Measurements from ENCODE around the gene RIPK1. TPM values are rescaled to one million over a fixed set of nuclear protein-coding genes. Genes with fewer than 3 reads are reported as not detected.

Gene RIPK1
- total and polyA plus RNA-seq, 2 donors (not counting 3 experiments of a cell fraction or from before 2014, with no cell fraction given), result 11.2 to 20.6 TPM

- H3K9me1 ChIP-seq (replicated peaks; ENCODE audit: control insufficient read depth, extremely low read depth, insufficient read depth, low read length), result no peaks in the 10 kb centered on the region
- H3K4me1 ChIP-seq (ENCODE audit: control insufficient read depth, extremely low read depth, insufficient read depth, low read length), result no peaks in the 10 kb centered on the region
- no peak overlapping the region for H2AFZ ChIP-seq (ENCODE audit: low read depth, low read length)
- H4K20me1 ChIP-seq (replicated peaks; ENCODE audit: control insufficient read depth, extremely low read depth, insufficient read depth, low read length), result no peaks in the 10 kb centered on the region
- ChIA-PET CTCF (no interaction called here), POLR2A (no interaction called here)
- FAIRE-seq, result no peak
- no peak for TF ChIP-seq EZH2 (IDR thresholded peaks at IDR 0.05; ENCODE audit: borderline replicate concordance, low read depth, low read length, severe bottlenecking)
- no peak for TF ChIP-seq FOS (IDR thresholded peaks at IDR 0.05; ENCODE audit: borderline replicate concordance, insufficient read depth, low read length)
- no peak for TF ChIP-seq MYC (IDR thresholded peaks at IDR 0.05; ENCODE audit: low read depth, low read length)
- TF ChIP-seq POLR2A (IDR thresholded peaks at IDR 0.05; ENCODE audit: low read depth, low read length), result no peak
- no peak for TF ChIP-seq MAX (IDR thresholded peaks at IDR 0.05; ENCODE audit: insufficient read depth, insufficient read length)
- H3K27ac ChIP-seq (ENCODE audit: insufficient read depth, low read depth, low read length), result no peak overlapping the region
- no peaks in the 10 kb centered on the region for H3K9me3 ChIP-seq (replicated peaks; ENCODE audit: control insufficient read depth, insufficient read depth, low read length)
- H3K9ac ChIP-seq (replicated peaks; ENCODE audit: extremely low read depth, insufficient read depth, low read length), result no peak overlapping the region
- dilution Hi-C loops (cut with MboI; ENCODE audit: extremely low pct_ligation_motif_present, low sequenced_read_pairs) (no loop called here), intact Hi-C loops (cut with micrococcal nuclease) (no loop called here)
- no peaks in the 10 kb centered on the region for H3K27me3 ChIP-seq (ENCODE audit: control insufficient read depth in 2 of 2, insufficient read depth in 2 of 2, low read length in 2 of 2)
- peaks cover 3 to 8% of the 10 kb centered on the region in 2 experiments for H3K36me3 ChIP-seq (ENCODE audit: control insufficient read depth in 2 of 2, extremely low read depth in 1 of 2, insufficient read depth in 2 of 2, low read length in 2 of 2)
- H3K4me2 ChIP-seq (ENCODE audit: insufficient read depth, low read length), result no peak overlapping the region
- H3K79me2 ChIP-seq (ENCODE audit: control insufficient read depth, insufficient read depth, low read length), result no peaks in the 10 kb centered on the region
- BruUV-seq (replicated peaks), result no TSS peak
- no peak overlapping the region for H3K4me3 ChIP-seq (replicated peaks in 1 of 3; ENCODE audit: insufficient read depth in 1 of 3, low read depth in 1 of 3, low read length in 3 of 3)
- no peak for DNase-seq (ENCODE audit: low read depth, low spot score)
Measured at GRCh38 chr6:3094815-3095214, 26.5 kb downstream of the RIPK1 start.

GRCh38 chr6:3102875-3103274 is 34.6 kb downstream of the RIPK1 start:
- DNase-seq (ENCODE audit: low read depth, low spot score), result no peak
- no peaks in the 10 kb centered on the region for H3K9me1 ChIP-seq (replicated peaks; ENCODE audit: control insufficient read depth, extremely low read depth, insufficient read depth, low read length)
- no peak overlapping the region for H3K4me3 ChIP-seq (replicated peaks in 1 of 3; ENCODE audit: insufficient read depth in 1 of 3, low read depth in 1 of 3, low read length in 3 of 3)
- FAIRE-seq, result no peak
- dilution Hi-C loops (cut with MboI; ENCODE audit: extremely low pct_ligation_motif_present, low sequenced_read_pairs), result no loop called here
- no peak overlapping the region for H3K9ac ChIP-seq (replicated peaks; ENCODE audit: extremely low read depth, insufficient read depth, low read length)
- H4K20me1 ChIP-seq (replicated peaks; ENCODE audit: control insufficient read depth, extremely low read depth, insufficient read depth, low read length), result no peaks in the 10 kb centered on the region
- no peaks in the 10 kb centered on the region for H3K4me1 ChIP-seq (ENCODE audit: control insufficient read depth, extremely low read depth, insufficient read depth, low read length)
- TF ChIP-seq EZH2 (IDR thresholded peaks at IDR 0.05; ENCODE audit: borderline replicate concordance, low read depth, low read length, severe bottlenecking), result no peak
- TF ChIP-seq CTCF (IDR thresholded peaks at IDR 0.05; ENCODE audit: extremely low read depth in 1 of 2, insufficient read depth in 1 of 2, low read depth in 1 of 2, low read length in 2 of 2), result no peak
- ChIA-PET CTCF (no interaction called here), POLR2A (no interaction called here)
- H3K79me2 ChIP-seq (ENCODE audit: control insufficient read depth, insufficient read depth, low read length), result no peaks in the 10 kb centered on the region
- peaks cover 10 to 17% of the 10 kb centered on the region in 2 experiments for H3K36me3 ChIP-seq (ENCODE audit: control insufficient read depth in 2 of 2, extremely low read depth in 1 of 2, insufficient read depth in 2 of 2, low read length in 2 of 2)
- no peaks in the 10 kb centered on the region for H3K27me3 ChIP-seq (ENCODE audit: control insufficient read depth in 2 of 2, insufficient read depth in 2 of 2, low read length in 2 of 2)
- BruUV-seq (replicated peaks), result no TSS peak
- H3K27ac ChIP-seq (ENCODE audit: insufficient read depth, low read depth, low read length), result no peak overlapping the region
- no peak overlapping the region for H2AFZ ChIP-seq (ENCODE audit: low read depth, low read length)
- no peaks in the 10 kb centered on the region for H3K9me3 ChIP-seq (replicated peaks; ENCODE audit: control insufficient read depth, insufficient read depth, low read length)
- H3K4me2 ChIP-seq (ENCODE audit: insufficient read depth, low read length), result no peak overlapping the region
- intact Hi-C loops (cut with micrococcal nuclease), result no loop called here
